NAMALWA (cell line): Measurements from ENCODE around the gene SRBD1.

Experiments used
- DNase-seq: peaks from one replicate; pipeline ENCODE4 v3.0.0-alpha.2; 2015; ENCODE audit warnings: low spot score

SRBD1 gene

GRCh38 chr2:45611020-45611859 is at the start of gene SRBD1:
SRBD1 (minus strand) TSS chr2:45611267; CDS start chr2:45605441, 5,826 bp downstream.
- peak; percentile 98 for DNase-seq

- no peak for DNase-seq
Observed at GRCh38 chr2:45654250-45654649, 43.2 kb upstream of the SRBD1 start.

GRCh38 chr2:45653122-45653913 is 42.3 kb upstream of the SRBD1 start:
- peak; percentile 27 for DNase-seq

- peak; percentile 67 for DNase-seq
Observed at GRCh38 chr2:45652090-45653031, 41.3 kb upstream of the SRBD1 start.

- peak; percentile 52 for DNase-seq
Observed at GRCh38 chr2:45651415-45652089, 40.5 kb upstream of the SRBD1 start, which contains the start of gene PRKCE. PRKCE (plus strand) TSS chr2:45651675.

- peak; percentile 97 for DNase-seq
Observed at GRCh38 chr2:45650851-45651414, 39.9 kb upstream of the SRBD1 start.

- peak; percentile 69 for DNase-seq
Observed at GRCh38 chr2:45649858-45650811, 39.1 kb upstream of the SRBD1 start.

GRCh38 chr2:45649462-45649857 is 38.4 kb upstream of the SRBD1 start:
- peak; percentile 43 for DNase-seq

- no peak for DNase-seq
Observed at GRCh38 chr2:45648636-45649035, 37.6 kb upstream of the SRBD1 start.

- DNase-seq: no peak
Observed at GRCh38 chr2:45647986-45648520, 37.0 kb upstream of the SRBD1 start.

GRCh38 chr2:45647356-45647755 is 36.3 kb upstream of the SRBD1 start:
- no peak for DNase-seq

- DNase-seq: no peak
Observed at GRCh38 chr2:45646289-45646688, 35.2 kb upstream of the SRBD1 start.

- peak; percentile 79 for DNase-seq
Observed at GRCh38 chr2:45643543-45644542, 32.8 kb upstream of the SRBD1 start.

- no peak for DNase-seq
Observed at GRCh38 chr2:45643095-45643494, 32.0 kb upstream of the SRBD1 start.

- no peak for DNase-seq
Observed at GRCh38 chr2:45640576-45640975, 29.5 kb upstream of the SRBD1 start.

GRCh38 chr2:45637440-45637839 is 26.4 kb upstream of the SRBD1 start:
- DNase-seq: no peak

- no peak for DNase-seq
Observed at GRCh38 chr2:45636008-45636407, 24.9 kb upstream of the SRBD1 start.

GRCh38 chr2:45634223-45634622 is 23.2 kb upstream of the SRBD1 start:
- DNase-seq: no peak
